Breast epithelium (tissue), 4 donors: ENCODE data around the gene ZMIZ1. TPM values are rescaled to one million over a fixed set of nuclear protein-coding genes. Genes with fewer than 3 reads are reported as not detected.
"Not testable (repeated sequence)": the region's sequence is repeated elsewhere in the genome, so short reads cannot be mapped to it uniquely, and the experiment has no call there.

Experiments used
- DNase-seq, 2 donors: peaks; one replicate each; pipeline ENCODE4 v3.0.0-alpha.2; 2019; ENCODE audit warnings: low spot score in 2 of 2
- H3K27ac ChIP-seq, 2 donors: fragments of 200-600 bp; sonication (generic) in 1 of 2; one replicate each; pipeline ENCODE4 v1.5.1; 2016 to 2019; ENCODE audit warnings: mild to moderate bottlenecking in 1 of 2
- H3K27me3 ChIP-seq, 2 donors: fragments of 200-600 bp; sonication (generic) in 1 of 2; one replicate each; pipeline versions ENCODE4 v1.5.1 to v1.6.0; 2017 to 2019; ENCODE audit warnings: control low read depth in 1 of 2, mild to moderate bottlenecking in 1 of 2
- H3K36me3 ChIP-seq: fragments of 200-600 bp; one replicate; pipeline ENCODE4 v1.5.1; 2019
- H3K4me1 ChIP-seq, 2 donors: fragments of 200-600 bp; sonication (generic); one replicate each; pipeline ENCODE4 v1.5.1; 2016 to 2019; ENCODE audit warnings: control low read depth in 1 of 2
- H3K4me3 ChIP-seq, 3 donors: fragments of 200-600 bp; sonication (generic); 1 replicate in 2 of 3; 2 replicates in 1 of 3; pipeline ENCODE4 v1.5.1; 2016 to 2019; ENCODE audit warnings: mild to moderate bottlenecking in 3 of 3, moderate library complexity in 2 of 3
- H3K9me3 ChIP-seq, 2 donors: fragments of 200-600 bp; sonication (generic) in 1 of 2; one replicate each; pipeline ENCODE4 v1.5.1; 2016 to 2019; ENCODE audit warnings: control low read depth in 1 of 2
- CTCF ChIP-seq, 3 donors: fragments of 450-650 bp; IDR thresholded peaks; one replicate each; pipeline ENCODE4 v1.5.1; 2016 to 2017; ENCODE audit warnings: antibody characterized with exemption in 3 of 3, mild to moderate bottlenecking in 3 of 3, moderate library complexity in 3 of 3
- POLR2A ChIP-seq: fragments of 450-650 bp; IDR thresholded peaks from one replicate; pipeline ENCODE4 v1.6.1; 2016; ENCODE audit warnings: antibody characterized with exemption, mild to moderate bottlenecking, moderate library complexity
- POLR2AphosphoS5 ChIP-seq, 3 donors: sonication (generic); formaldehyde crosslinking; IDR thresholded peaks; one replicate each; pipeline ENCODE4 v1.6.1; 2017; ENCODE audit warnings: antibody characterized with exemption in 3 of 3
- intact Hi-C: fragments of 100-400 bp; cut with DNase I; formaldehyde crosslinking; loops from one replicate; pipeline ENCODE4 v1.15.1; 2023; ENCODE audit warnings: low total_unique reads
- total RNA-seq, 3 donors: library from RNA; depleted of rRNA; stranded (reverse); fragments of >200 nt; gene quantifications; one replicate each; pipeline ENCODE4 v1.1.0, GENCODE V29; 2016

The ZMIZ1 gene
- total RNA-seq, 3 donors from 2014 or later: 34.4 to 63.7 (median 39.8) TPM

GRCh38 chr10:79030705-79031104 lies 38.1 kb upstream of the ZMIZ1 start:
- Histone ChIP-seq H3K4me3 (no peak overlapping the region), H3K36me3 (no peaks in the 10 kb centered on the region), H3K27ac (no peak overlapping the region), H3K27me3 (no peaks in the 10 kb centered on the region), H3K9me3 (no peaks in the 10 kb centered on the region), H3K4me1 (no peaks in the 10 kb centered on the region)
- intact Hi-C loops: no loop called here
- TF ChIP-seq POLR2A (no peak), POLR2AphosphoS5 (IDR thresholded peaks at IDR 0.05) (no peak), CTCF (IDR thresholded peaks at IDR 0.05) (no peak)
- no peak for DNase-seq

- no peaks in the 10 kb centered on the region for H3K36me3 ChIP-seq
- H3K4me3 ChIP-seq: no peak overlapping the region
- TF ChIP-seq POLR2AphosphoS5 (IDR thresholded peaks at IDR 0.05) (no peak), CTCF (IDR thresholded peaks at IDR 0.05) (no peak), POLR2A (no peak)
- no peak for DNase-seq
- no peaks in the 10 kb centered on the region for H3K9me3 ChIP-seq
- no peaks in the 10 kb centered on the region for H3K4me1 ChIP-seq
- H3K27me3 ChIP-seq: no peaks in the 10 kb centered on the region
- no peak overlapping the region for H3K27ac ChIP-seq
- intact Hi-C loops: no loop called here
Observed at GRCh38 chr10:79031723-79032122, 37.0 kb upstream of the ZMIZ1 start.

GRCh38 chr10:79034271-79034876 lies 34.4 kb upstream of the ZMIZ1 start:
- intact Hi-C loops: no loop called here
- Histone ChIP-seq H3K4me3 (no peak overlapping the region), H3K27ac (no peak overlapping the region), H3K36me3 (no peaks in the 10 kb centered on the region), H3K9me3 (no peaks in the 10 kb centered on the region), H3K4me1 (no peaks in the 10 kb centered on the region), H3K27me3 (no peaks in the 10 kb centered on the region)
- DNase-seq: no peak
- no peak for TF ChIP-seq POLR2A
- TF ChIP-seq POLR2AphosphoS5 (IDR thresholded peaks at IDR 0.05): no peak
- TF ChIP-seq CTCF (IDR thresholded peaks at IDR 0.05): no peak

GRCh38 chr10:79036416-79036815 lies 32.4 kb upstream of the ZMIZ1 start:
- DNase-seq, H3K27ac ChIP-seq, H3K9me3 ChIP-seq: not testable (repeated sequence)

GRCh38 chr10:79038104-79038840 lies 30.5 kb upstream of the ZMIZ1 start:
- Histone ChIP-seq H3K4me1 (no peaks in the 10 kb centered on the region), H3K27ac (no peak overlapping the region), H3K27me3 (no peaks in the 10 kb centered on the region), H3K9me3 (no peaks in the 10 kb centered on the region), H3K4me3 (no peak overlapping the region), H3K36me3 (no peaks in the 10 kb centered on the region)
- intact Hi-C loops: no loop called here
- no peak for TF ChIP-seq POLR2AphosphoS5 (IDR thresholded peaks at IDR 0.05)
- TF ChIP-seq POLR2A: no peak
- TF ChIP-seq CTCF (IDR thresholded peaks at IDR 0.05): no peak
- no peak for DNase-seq

More at GRCh38 chr10:79036416-79036815, 32.4 kb upstream of the ZMIZ1 start:
- intact Hi-C loops, H3K36me3 ChIP-seq, H3K27me3 ChIP-seq, H3K4me3 ChIP-seq, H3K4me1 ChIP-seq: not testable (repeated sequence)
